Parathyroid adenoma (tissue), 2 donors: ENCODE results near the gene MSLN.

Experiments used
- H2AFZ ChIP-seq: fragments of 300-600 bp; sonication (generic); one replicate; pipeline ENCODE4 v1.7.0; 2017; ENCODE audit warnings: antibody characterized with exemption, mild to moderate bottlenecking
- H3K27ac ChIP-seq: fragments of 300-600 bp; sonication (generic); one replicate; pipeline ENCODE4 v1.7.0; 2017
- H3K27me3 ChIP-seq: fragments of 300-600 bp; sonication (generic); one replicate; pipeline ENCODE4 v1.7.0; 2017; ENCODE audit warnings: low read length; ENCODE audit not compliant: control insufficient read depth, insufficient read depth
- H3K36me3 ChIP-seq: fragments of 300-600 bp; sonication (generic); one replicate; pipeline ENCODE4 v1.7.0; 2017; ENCODE audit warnings: low read length; ENCODE audit not compliant: control insufficient read depth, insufficient read depth
- H3K4me1 ChIP-seq: fragments of 300-600 bp; sonication (generic); one replicate; pipeline ENCODE4 v1.7.0; 2017; ENCODE audit warnings: control low read depth
- H3K4me2 ChIP-seq: fragments of 300-600 bp; sonication (generic); one replicate; pipeline ENCODE4 v1.7.0; 2017; ENCODE audit warnings: low read length
- H3K4me3 ChIP-seq: fragments of 300-600 bp; sonication (generic); one replicate; pipeline ENCODE4 v1.7.0; 2017; ENCODE audit warnings: low read depth, low read length
- H3K79me2 ChIP-seq: fragments of 300-600 bp; sonication (generic); one replicate; pipeline ENCODE4 v1.7.0; 2017; ENCODE audit warnings: control low read depth
- H3K9ac ChIP-seq: fragments of 300-600 bp; sonication (generic); one replicate; pipeline ENCODE4 v1.7.0; 2017; ENCODE audit warnings: mild to moderate bottlenecking
- H3K9me3 ChIP-seq: fragments of 300-600 bp; sonication (generic); one replicate; pipeline ENCODE4 v1.7.0; 2017; ENCODE audit warnings: low read length; ENCODE audit not compliant: control insufficient read depth
- TF ChIP-seq, protein P1 (sequence below): fragments of 300-600 bp; sonication (generic); IDR thresholded peaks from one replicate; pipeline ENCODE4 v1.7.0; 2017; ENCODE audit warnings: antibody characterized with exemption, mild to moderate bottlenecking
- donor health status: primary hyperparathyroidism.

Gene MSLN

GRCh38 chr16:722835-723633 is 37.5 kb upstream of the MSLN start:
- no peak overlapping the region for H2AFZ ChIP-seq
- H3K4me3 ChIP-seq: no peak overlapping the region
- TF ChIP-seq, protein P1, sequence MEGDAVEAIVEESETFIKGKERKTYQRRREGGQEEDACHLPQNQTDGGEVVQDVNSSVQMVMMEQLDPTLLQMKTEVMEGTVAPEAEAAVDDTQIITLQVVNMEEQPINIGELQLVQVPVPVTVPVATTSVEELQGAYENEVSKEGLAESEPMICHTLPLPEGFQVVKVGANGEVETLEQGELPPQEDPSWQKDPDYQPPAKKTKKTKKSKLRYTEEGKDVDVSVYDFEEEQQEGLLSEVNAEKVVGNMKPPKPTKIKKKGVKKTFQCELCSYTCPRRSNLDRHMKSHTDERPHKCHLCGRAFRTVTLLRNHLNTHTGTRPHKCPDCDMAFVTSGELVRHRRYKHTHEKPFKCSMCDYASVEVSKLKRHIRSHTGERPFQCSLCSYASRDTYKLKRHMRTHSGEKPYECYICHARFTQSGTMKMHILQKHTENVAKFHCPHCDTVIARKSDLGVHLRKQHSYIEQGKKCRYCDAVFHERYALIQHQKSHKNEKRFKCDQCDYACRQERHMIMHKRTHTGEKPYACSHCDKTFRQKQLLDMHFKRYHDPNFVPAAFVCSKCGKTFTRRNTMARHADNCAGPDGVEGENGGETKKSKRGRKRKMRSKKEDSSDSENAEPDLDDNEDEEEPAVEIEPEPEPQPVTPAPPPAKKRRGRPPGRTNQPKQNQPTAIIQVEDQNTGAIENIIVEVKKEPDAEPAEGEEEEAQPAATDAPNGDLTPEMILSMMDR: no peak
- no peaks in the 10 kb centered on the region for H3K36me3 ChIP-seq
- H3K4me1 ChIP-seq: peaks cover 19% of the 10 kb centered on the region
- H3K4me2 ChIP-seq: no peak overlapping the region
- no peak overlapping the region for H3K27ac ChIP-seq
- no peak overlapping the region for H3K9ac ChIP-seq
- H3K9me3 ChIP-seq: no peaks in the 10 kb centered on the region
- H3K27me3 ChIP-seq: no peaks in the 10 kb centered on the region
- no peaks in the 10 kb centered on the region for H3K79me2 ChIP-seq

DNA sequence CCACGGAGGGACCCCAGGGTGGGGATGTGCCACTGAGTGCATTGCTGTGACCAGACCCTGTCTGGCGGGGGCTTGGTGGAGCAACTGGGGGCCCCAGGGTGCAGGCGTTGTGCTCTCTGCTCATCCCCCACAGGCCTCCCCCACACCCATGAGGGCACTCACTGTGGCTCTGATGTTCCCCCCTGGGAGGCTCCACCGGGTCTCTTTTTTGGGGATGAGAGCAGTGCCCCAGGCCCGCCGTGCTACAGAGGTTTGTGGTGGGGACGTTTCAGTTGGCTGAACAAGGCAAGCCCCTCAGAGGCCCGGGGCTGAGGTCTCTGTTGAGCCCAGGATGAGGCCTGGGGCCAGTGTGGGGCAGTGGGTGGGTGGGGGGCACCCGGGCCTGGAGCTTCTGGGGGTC is 36.8 kb upstream of the MSLN start:
- Histone ChIP-seq H3K4me3 (no peak overlapping the region), H3K4me1 (peaks cover 19% of the 10 kb centered on the region), H3K36me3 (no peaks in the 10 kb centered on the region), H3K27ac (no peak overlapping the region), H3K9ac (no peak overlapping the region), H3K4me2 (no peak overlapping the region), H3K79me2 (no peaks in the 10 kb centered on the region), H3K9me3 (no peaks in the 10 kb centered on the region), H2AFZ (no peak overlapping the region), H3K27me3 (no peaks in the 10 kb centered on the region)
- TF ChIP-seq, protein P1: no peak

- no peak overlapping the region for H2AFZ ChIP-seq
- H3K27me3 ChIP-seq: no peaks in the 10 kb centered on the region
- H3K9me3 ChIP-seq: no peaks in the 10 kb centered on the region
- no peak overlapping the region for H3K9ac ChIP-seq
- H3K27ac ChIP-seq: no peak overlapping the region
- peaks cover 14% of the 10 kb centered on the region for H3K4me1 ChIP-seq
- H3K4me3 ChIP-seq: no peak overlapping the region
- H3K36me3 ChIP-seq: no peaks in the 10 kb centered on the region
- TF ChIP-seq, protein P1: no peak
- no peaks in the 10 kb centered on the region for H3K79me2 ChIP-seq
- H3K4me2 ChIP-seq: no peak overlapping the region
Measured at GRCh38 chr16:724188-725040, 36.1 kb upstream of the MSLN start.

- H3K4me1 ChIP-seq: peaks cover 10% of the 10 kb centered on the region
Measured at GRCh38 chr16:725041-725376, 35.5 kb upstream of the MSLN start.

More at GRCh38 chr16:725041-725376, 35.5 kb upstream of the MSLN start:
- no peak overlapping the region for H3K27ac ChIP-seq
- no peaks in the 10 kb centered on the region for H3K27me3 ChIP-seq
- no peak overlapping the region for H3K4me3 ChIP-seq
- no peaks in the 10 kb centered on the region for H3K9me3 ChIP-seq
- no peak overlapping the region for H2AFZ ChIP-seq
- H3K9ac ChIP-seq: no peak overlapping the region
- TF ChIP-seq, protein P1: no peak
- H3K79me2 ChIP-seq: no peaks in the 10 kb centered on the region
- no peaks in the 10 kb centered on the region for H3K36me3 ChIP-seq
- H3K4me2 ChIP-seq: no peak overlapping the region
